H9 (cell line): ENCODE measurements around the gene OPA3. TPM values are rescaled to one million over a fixed set of nuclear protein-coding genes. Genes with fewer than 3 reads are reported as not detected.

ENCODE experiments used
- DNase-seq: peaks from one replicate; pipeline ENCODE4 v3.0.0-alpha.2; 2017
- H2AFZ ChIP-seq: one replicate; pipeline ENCODE4 v1.6.1; 2013; ENCODE audit warnings: mild to moderate bottlenecking, low read length, control low read depth, moderate library complexity
- H2AK5ac ChIP-seq: 2 replicates; pipeline ENCODE4 v1.6.1; 2013; ENCODE audit warnings: low read length, control low read depth, mixed read lengths; ENCODE audit not compliant: insufficient read length
- H2BK120ac ChIP-seq: one replicate; pipeline ENCODE4 v1.6.1; 2013; ENCODE audit warnings: low read depth, mild to moderate bottlenecking, low read length, control low read depth, inconsistent platforms; ENCODE audit not compliant: poor library complexity, severe bottlenecking
- H2BK12ac ChIP-seq: 2 replicates; pipeline ENCODE4 v1.6.1; 2013; ENCODE audit warnings: low read length, control low read depth, mixed read lengths, low read depth; ENCODE audit not compliant: insufficient read length
- H2BK15ac ChIP-seq: 2 replicates; pipeline ENCODE4 v1.6.1; 2013; ENCODE audit warnings: low read depth, low read length, control low read depth
- H2BK20ac ChIP-seq: one replicate; pipeline ENCODE4 v1.6.1; 2013; ENCODE audit warnings: low read depth, mild to moderate bottlenecking, low read length, control low read depth, inconsistent platforms; ENCODE audit not compliant: poor library complexity, severe bottlenecking
- H2BK5ac ChIP-seq: 2 replicates; pipeline ENCODE4 v1.6.1; 2013; ENCODE audit warnings: low read length, control low read depth, mixed read lengths; ENCODE audit not compliant: insufficient read length
- H3K14ac ChIP-seq: 2 replicates; pipeline ENCODE4 v1.6.1; 2013; ENCODE audit warnings: low read length, control low read depth; ENCODE audit not compliant: insufficient read depth
- H3K18ac ChIP-seq: 2 replicates; pipeline ENCODE4 v1.6.1; 2013; ENCODE audit warnings: low read depth, mild to moderate bottlenecking, mixed read lengths, low read length, control low read depth; ENCODE audit not compliant: insufficient read length
- H3K23ac ChIP-seq: 2 replicates; pipeline ENCODE4 v1.6.1; 2013; ENCODE audit warnings: low read length, control low read depth, mixed read lengths, low read depth; ENCODE audit not compliant: insufficient read length
- H3K23me2 ChIP-seq: 2 replicates; pipeline ENCODE4 v1.6.1; 2013; ENCODE audit warnings: low read depth, mild to moderate bottlenecking, mixed read lengths, low read length, control low read depth; ENCODE audit not compliant: insufficient read length, poor library complexity, severe bottlenecking
- H3K27ac ChIP-seq: 2 replicates; pipeline ENCODE4 v1.5.1; 2013; ENCODE audit warnings: low read length, control low read depth, mixed read lengths, low read depth; ENCODE audit not compliant: insufficient read length
- H3K27me3 ChIP-seq: 2 replicates; pipeline ENCODE4 v1.6.1; 2013; ENCODE audit warnings: low read length, control low read depth, inconsistent platforms; ENCODE audit not compliant: insufficient read depth
- H3K4ac ChIP-seq: 2 replicates; pipeline ENCODE4 v1.6.1; 2013; ENCODE audit warnings: low read depth, mild to moderate bottlenecking, control low read depth, inconsistent platforms, low read length, moderate library complexity
- H3K4me1 ChIP-seq: 2 replicates; pipeline ENCODE4 v1.6.1; 2013; ENCODE audit warnings: low read length, control low read depth, inconsistent platforms; ENCODE audit not compliant: insufficient read depth
- H3K4me2 ChIP-seq: 2 replicates; pipeline ENCODE4 v1.6.1; 2013; ENCODE audit warnings: low read length, control low read depth, mixed read lengths; ENCODE audit not compliant: insufficient read length, insufficient read depth
- H3K56ac ChIP-seq: 2 replicates; pipeline ENCODE4 v1.6.1; 2013; ENCODE audit warnings: low read depth, mild to moderate bottlenecking, mixed read lengths, low read length, control low read depth; ENCODE audit not compliant: insufficient read length
- H3K79me1 ChIP-seq: 2 replicates; pipeline ENCODE4 v1.6.1; 2013; ENCODE audit warnings: low read depth, mild to moderate bottlenecking, moderate library complexity, low read length, control low read depth, inconsistent platforms; ENCODE audit not compliant: insufficient read depth, poor library complexity, severe bottlenecking
- H3K79me2 ChIP-seq: 2 replicates; pipeline ENCODE4 v1.6.1; 2013; ENCODE audit warnings: low read length, control low read depth, inconsistent platforms; ENCODE audit not compliant: insufficient read depth
- H3K9ac ChIP-seq: 2 replicates; pipeline ENCODE4 v1.6.1; 2013; ENCODE audit warnings: low read length, control low read depth, mixed read lengths; ENCODE audit not compliant: insufficient read length; ENCODE audit errors: extremely low read depth
- H3K9me3 ChIP-seq: one replicate; pipeline ENCODE4 v1.6.1; 2013; ENCODE audit warnings: low read depth, low read length, inconsistent platforms; ENCODE audit not compliant: control insufficient read depth
- H3T11ph ChIP-seq: one replicate; pipeline ENCODE4 v1.6.1; 2013; ENCODE audit warnings: mild to moderate bottlenecking, low read length, control low read depth, inconsistent platforms
- H4K20me1 ChIP-seq: one replicate; pipeline ENCODE4 v1.6.1; 2013; ENCODE audit not compliant: control insufficient read depth, insufficient read length, insufficient read depth
- H4K5ac ChIP-seq: 2 replicates; pipeline ENCODE4 v1.6.1; 2013; ENCODE audit warnings: low read depth, mild to moderate bottlenecking, mixed read lengths, low read length, control low read depth; ENCODE audit not compliant: insufficient read length
- H4K8ac ChIP-seq: replicated peaks from 2 replicates; pipeline ENCODE4 v1.6.1; 2013; ENCODE audit warnings: low read length, control low read depth, mixed read lengths, low read depth; ENCODE audit not compliant: insufficient read length
- H4K91ac ChIP-seq: 2 replicates; pipeline ENCODE4 v1.6.1; 2013; ENCODE audit warnings: low read depth, mild to moderate bottlenecking, moderate library complexity, mixed read lengths, low read length, control low read depth; ENCODE audit not compliant: insufficient read length
- H3K27ac Mint-ChIP-seq, 3 experiments: 2 replicates in 2 of 3; 3 replicates in 1 of 3; pipeline ENCODE4 v1.8.0; 2020 to 2021; ENCODE audit warnings: mixed read lengths in 3 of 3, mild to moderate bottlenecking in 1 of 3, moderate library complexity in 1 of 3
- H3K27me3 Mint-ChIP-seq: 2 replicates; pipeline ENCODE4 v1.8.0; 2021; ENCODE audit warnings: low read depth, mild to moderate bottlenecking, moderate library complexity, mixed read lengths
- H3K36me3 Mint-ChIP-seq, 3 experiments: 2 replicates in 2 of 3; 3 replicates in 1 of 3; pipeline ENCODE4 v1.8.0; 2020 to 2021; ENCODE audit warnings: low read depth in 3 of 3, mixed read lengths in 3 of 3; ENCODE audit not compliant: insufficient read depth in 1 of 3
- H3K4me1 Mint-ChIP-seq, 2 experiments: 2 replicates each; pipeline ENCODE4 v1.8.0; 2020; ENCODE audit warnings: mixed read lengths in 2 of 2
- H3K4me3 Mint-ChIP-seq, 2 experiments: 2 replicates in 1 of 2; 3 replicates in 1 of 2; pipeline ENCODE4 v1.8.0; 2020 to 2021; ENCODE audit warnings: mild to moderate bottlenecking in 2 of 2, mixed read lengths in 2 of 2, moderate library complexity in 1 of 2
- H3K9me3 Mint-ChIP-seq, 2 experiments: 2 replicates in 1 of 2; 3 replicates in 1 of 2; pipeline ENCODE4 v1.8.0; 2020; ENCODE audit warnings: mild to moderate bottlenecking in 2 of 2, mixed read lengths in 2 of 2, moderate library complexity in 1 of 2
- CTCF ChIP-seq: fragments of 200-600 bp; sonication (generic); conservative IDR thresholded peaks from 3 replicates; pipeline ENCODE4 v1.8.0; 2021; ENCODE audit warnings: antibody characterized with exemption, mild to moderate bottlenecking
- WGBS: extraction: QIAGEN DNeasy Blood & Tissue Kit; methylation state at CpG from one replicate; pipeline ENCODE4 v1.1.7; 2013; ENCODE audit warnings: missing lambda C conversion rate, low lambda C conversion rate, mixed read lengths; ENCODE audit not compliant: insufficient read length; ENCODE audit errors: extremely low coverage; 5-methylcytosine and 5-hydroxymethylcytosine counted together
- total RNA-seq: library from RNA; stranded (reverse); gene quantifications from 2 replicates; pipeline ENCODE4 v1.2.1, GENCODE V29; 2021

Gene OPA3
- total RNA-seq, 1 experiment from 2014 or later: 13.0 TPM

- Mint-ChIP-seq H3K27ac (peak overlapping the region; percentile 89 to 97 (median 92)), H3K27me3 (peaks cover 3% of the 10 kb centered on the region; the same call in 1 of the 2 replicates), H3K9me3 (peaks cover 0 to 2% of the 10 kb centered on the region in 2 experiments; a peak in 1 of 5 replicates), H3K4me1 (peaks cover 5 to 8% of the 10 kb centered on the region in 2 experiments), H3K4me3 (peak overlapping the region; percentile 78 to 91), H3K36me3 (peaks cover 0 to 13% (median 4%) of the 10 kb centered on the region in 3 experiments; a peak in 4 of 7 replicates)
- Histone ChIP-seq H3K56ac (no peak overlapping the region), H2BK20ac (no peak overlapping the region), H4K5ac (no peak overlapping the region), H3K4me1 (no peaks in the 10 kb centered on the region; the same call in 1 of the 2 replicates), H4K91ac (no peak overlapping the region), H2BK15ac (no peak overlapping the region), H3K27ac (no peak overlapping the region), H4K20me1 (no peaks in the 10 kb centered on the region), H3K9ac (peak overlapping the region; percentile 20), H3K23ac (no peak overlapping the region), H2BK120ac (no peak overlapping the region), H2AFZ (no peak overlapping the region), H2BK12ac (no peak overlapping the region), H4K8ac (no peak overlapping the region), H3K23me2 (peaks cover 3% of the 10 kb centered on the region), H3K9me3 (no peaks in the 10 kb centered on the region), H3K18ac (peak overlapping the region; percentile 85), H3K4ac (no peak overlapping the region; the same call in 1 of the 2 replicates), H3K27me3 (no peaks in the 10 kb centered on the region), H3K14ac (peak overlapping the region; percentile 84; the same call in 1 of the 2 replicates), H2AK5ac (no peak overlapping the region), H3T11ph (no peak overlapping the region), H3K79me2 (no peaks in the 10 kb centered on the region), H2BK5ac (no peak overlapping the region), H3K4me2 (peak overlapping the region; percentile 60), H3K79me1 (no peaks in the 10 kb centered on the region)
- no CpG with 5 or more reads among the region's 35 CpGs for WGBS
- peak; percentile 69 for TF ChIP-seq CTCF
- DNase-seq: peak; percentile 98
Observed at GRCh38 chr19:45485305-45486077, 99.1 kb downstream of the OPA3 start.
